ENCODE measurements around the gene CLIP1.
"Not testable (repeated sequence)": the region's sequence is repeated elsewhere in the genome, so short reads cannot be mapped to it uniquely, and the experiment has no call there.

- not testable (repeated sequence) for TF ChIP-seq SPI1 (IDR thresholded peaks at IDR 0.05; ENCODE audit: borderline replicate concordance, low read depth); CTCF (IDR thresholded peaks at IDR 0.05; ENCODE audit: insufficient read depth, low read length); GABPA (IDR thresholded peaks at IDR 0.05; ENCODE audit: low read depth); REST (IDR thresholded peaks at IDR 0.05; ENCODE audit: insufficient replicate concordance, low read depth)
These were observed 54.8 kb downstream of the CLIP1 start for GRCh38 chr12:122367632-122368031.
